ENCODE measurements around the gene INTS1.

Gene INTS1

GRCh38 chr7:1478480-1478879, 25.7 kb downstream of the INTS1 start:
- Histone ChIP-seq H3K27me3 (replicated peaks) (no peaks in the 10 kb centered on the region), H3K27ac (no peak overlapping the region), H3K4me3 (ENCODE audit: low read depth, low read length) (no peak overlapping the region), H3K36me3 (replicated peaks) (peaks cover 62% of the 10 kb centered on the region)
- no peak for DNase-seq
- TF ChIP-seq, protein P1, sequence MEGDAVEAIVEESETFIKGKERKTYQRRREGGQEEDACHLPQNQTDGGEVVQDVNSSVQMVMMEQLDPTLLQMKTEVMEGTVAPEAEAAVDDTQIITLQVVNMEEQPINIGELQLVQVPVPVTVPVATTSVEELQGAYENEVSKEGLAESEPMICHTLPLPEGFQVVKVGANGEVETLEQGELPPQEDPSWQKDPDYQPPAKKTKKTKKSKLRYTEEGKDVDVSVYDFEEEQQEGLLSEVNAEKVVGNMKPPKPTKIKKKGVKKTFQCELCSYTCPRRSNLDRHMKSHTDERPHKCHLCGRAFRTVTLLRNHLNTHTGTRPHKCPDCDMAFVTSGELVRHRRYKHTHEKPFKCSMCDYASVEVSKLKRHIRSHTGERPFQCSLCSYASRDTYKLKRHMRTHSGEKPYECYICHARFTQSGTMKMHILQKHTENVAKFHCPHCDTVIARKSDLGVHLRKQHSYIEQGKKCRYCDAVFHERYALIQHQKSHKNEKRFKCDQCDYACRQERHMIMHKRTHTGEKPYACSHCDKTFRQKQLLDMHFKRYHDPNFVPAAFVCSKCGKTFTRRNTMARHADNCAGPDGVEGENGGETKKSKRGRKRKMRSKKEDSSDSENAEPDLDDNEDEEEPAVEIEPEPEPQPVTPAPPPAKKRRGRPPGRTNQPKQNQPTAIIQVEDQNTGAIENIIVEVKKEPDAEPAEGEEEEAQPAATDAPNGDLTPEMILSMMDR (IDR thresholded peaks at IDR 0.05; ENCODE audit: low read depth, low read length, missing control alignments) = no peak
- in situ Hi-C loops (cut with HindIII; ENCODE audit: low pct_ligation_motif_present, low sequenced_read_pairs) = no loop called here

DNA sequence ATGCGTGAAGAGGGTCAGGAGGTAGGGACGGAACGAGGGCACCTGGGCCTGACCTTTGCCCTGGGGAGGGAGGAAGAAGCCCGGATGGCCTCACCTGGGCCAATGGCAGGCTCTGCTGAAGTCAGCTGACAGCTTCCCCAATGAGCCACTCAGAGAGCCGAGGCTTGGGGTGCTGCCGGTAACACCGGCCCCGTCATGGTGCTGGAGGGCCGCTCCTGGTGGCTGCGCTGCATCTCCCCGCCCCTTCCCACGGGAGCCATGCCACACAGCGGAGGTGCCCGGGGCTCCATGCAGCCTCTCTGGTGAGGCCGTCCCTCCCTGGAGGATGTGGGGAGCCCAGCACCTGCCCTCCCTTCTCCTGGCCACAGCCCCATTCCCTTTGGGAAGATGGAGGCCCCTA, 27.3 kb downstream of the INTS1 start:
- Histone ChIP-seq H3K27ac (no peak overlapping the region), H3K27me3 (replicated peaks) (no peaks in the 10 kb centered on the region), H3K4me3 (ENCODE audit: low read depth, low read length) (no peak overlapping the region), H3K36me3 (replicated peaks) (peaks cover 60% of the 10 kb centered on the region)
- TF ChIP-seq, protein P1 (IDR thresholded peaks at IDR 0.05; ENCODE audit: low read depth, low read length, missing control alignments) = no peak
- DNase-seq = no peak
- in situ Hi-C loops (cut with HindIII; ENCODE audit: low pct_ligation_motif_present, low sequenced_read_pairs) = no loop called here

DNA sequence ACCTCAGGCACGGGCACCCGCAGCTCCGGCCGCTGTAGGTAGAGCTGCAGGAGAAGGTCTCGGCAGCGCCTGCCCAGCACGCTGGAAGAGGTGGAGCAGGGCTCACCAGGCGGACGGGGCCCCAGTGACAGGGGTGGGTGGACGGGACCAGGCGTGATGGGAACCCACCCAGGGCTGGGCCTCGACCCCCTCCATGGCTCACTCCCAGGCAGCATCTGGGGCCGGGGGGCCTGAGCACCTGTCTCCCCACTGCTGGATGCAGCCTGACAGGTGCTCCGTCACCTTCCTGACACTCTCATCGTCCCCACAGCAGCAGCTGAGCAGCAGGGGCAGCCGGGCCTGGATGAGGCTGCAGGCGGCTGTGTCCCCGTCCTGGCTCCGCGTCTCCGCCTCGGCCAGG, 28.2 kb downstream of the INTS1 start:
- no peak for DNase-seq
- Histone ChIP-seq H3K4me3 (ENCODE audit: low read depth, low read length) (no peak overlapping the region), H3K27me3 (replicated peaks) (no peaks in the 10 kb centered on the region), H3K27ac (no peak overlapping the region), H3K36me3 (replicated peaks) (peaks cover 64% of the 10 kb centered on the region)
- in situ Hi-C loops (cut with HindIII; ENCODE audit: low pct_ligation_motif_present, low sequenced_read_pairs) = no loop called here
- TF ChIP-seq, protein P1 (IDR thresholded peaks at IDR 0.05; ENCODE audit: low read depth, low read length, missing control alignments) = no peak

DNA sequence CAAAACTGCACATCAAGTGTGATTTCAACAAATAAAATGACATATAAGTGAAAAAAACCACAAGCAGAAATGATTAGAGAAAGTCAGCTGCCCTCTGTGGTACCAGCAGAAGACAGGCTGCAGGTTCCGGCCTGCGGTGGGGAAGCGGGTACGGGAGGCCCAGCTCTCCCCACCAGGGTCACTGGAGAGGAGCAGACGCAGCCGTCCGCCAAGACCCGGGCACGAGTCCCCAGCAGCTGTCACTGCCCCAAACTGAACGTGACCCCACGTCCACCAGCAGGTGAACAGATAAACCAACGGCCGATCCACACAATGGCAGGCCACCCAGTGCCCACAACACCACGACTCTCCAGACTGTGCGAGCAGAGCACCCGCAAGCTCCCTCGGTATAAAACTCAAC, 28.8 kb downstream of the INTS1 start:
- Histone ChIP-seq H3K4me3 (ENCODE audit: low read depth, low read length) (no peak overlapping the region), H3K27me3 (replicated peaks) (no peaks in the 10 kb centered on the region), H3K27ac (no peak overlapping the region), H3K36me3 (replicated peaks) (peaks cover 69% of the 10 kb centered on the region)
- TF ChIP-seq, protein P1 (IDR thresholded peaks at IDR 0.05; ENCODE audit: low read depth, low read length, missing control alignments) = no peak
- DNase-seq = no peak
- in situ Hi-C loops (cut with HindIII; ENCODE audit: low pct_ligation_motif_present, low sequenced_read_pairs) = no loop called here

DNA sequence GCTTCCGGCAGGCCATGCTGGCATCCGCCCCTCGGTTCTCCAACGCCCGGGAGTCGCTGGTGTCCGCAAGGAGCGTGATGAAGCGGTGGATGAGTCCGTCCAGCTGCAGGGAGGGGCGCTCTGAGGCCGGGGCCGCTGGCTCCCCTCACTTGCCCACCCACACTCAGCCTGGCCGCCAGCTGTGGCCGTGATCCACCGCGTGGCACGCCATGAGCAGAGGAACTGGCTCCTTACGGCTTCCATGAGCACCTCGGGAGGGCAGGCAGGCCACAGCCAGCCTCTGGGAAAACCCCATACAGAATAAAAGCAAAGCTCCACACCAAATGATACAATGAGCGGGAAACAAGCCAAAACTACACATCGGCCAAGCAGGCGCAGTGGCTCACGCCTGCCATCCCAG, 29.5 kb downstream of the INTS1 start:
- in situ Hi-C loops (cut with HindIII; ENCODE audit: low pct_ligation_motif_present, low sequenced_read_pairs) = no loop called here
- Histone ChIP-seq H3K36me3 (replicated peaks) (peaks cover 69% of the 10 kb centered on the region), H3K4me3 (ENCODE audit: low read depth, low read length) (no peak overlapping the region), H3K27me3 (replicated peaks) (no peaks in the 10 kb centered on the region), H3K27ac (no peak overlapping the region)
- TF ChIP-seq, protein P1 (IDR thresholded peaks at IDR 0.05; ENCODE audit: low read depth, low read length, missing control alignments) = no peak
- DNase-seq = no peak

- H3K27me3 ChIP-seq (replicated peaks) = no peaks in the 10 kb centered on the region
- H3K27ac ChIP-seq = no peak overlapping the region
- peak; percentile 73 for DNase-seq
- peaks cover 62% of the 10 kb centered on the region for H3K36me3 ChIP-seq (replicated peaks)
- in situ Hi-C loops (cut with HindIII; ENCODE audit: low pct_ligation_motif_present, low sequenced_read_pairs) = no loop called here
- TF ChIP-seq, protein P1 (IDR thresholded peaks at IDR 0.05; ENCODE audit: low read depth, low read length, missing control alignments) = peak; percentile 90
- no peak overlapping the region for H3K4me3 ChIP-seq (ENCODE audit: low read depth, low read length)
These were observed 30.2 kb downstream of the INTS1 start for GRCh38 chr7:1473864-1474512.
